Liver (tissue), 9 donors: Measurements from ENCODE around the gene THEMIS. TPM values are rescaled to one million over a fixed set of nuclear protein-coding genes. Genes with fewer than 3 reads are reported as not detected.
"Not testable (repeated sequence)": the region's sequence is repeated elsewhere in the genome, so short reads cannot be mapped to it uniquely, and the experiment has no call there.

Source experiments
- DNase-seq: peaks from one replicate; pipeline ENCODE4 v3.0.0-alpha.2; 2017; ENCODE audit warnings: low spot score
- H3K27ac ChIP-seq, 2 donors: one replicate each; pipeline ENCODE4 v1.7.0; 2013; ENCODE audit warnings: inconsistent platforms in 2 of 2, low read length in 2 of 2, control low read depth in 1 of 2, low read depth in 1 of 2, mild to moderate bottlenecking in 1 of 2
- H3K27me3 ChIP-seq, 4 donors: one replicate each; pipeline versions ENCODE4 v1.6.1 to v1.7.0; 2013; ENCODE audit warnings: low read length in 3 of 4, inconsistent platforms in 1 of 4, mild to moderate bottlenecking in 1 of 4, moderate library complexity in 1 of 4; ENCODE audit not compliant: control insufficient read depth in 4 of 4, insufficient read depth in 4 of 4
- H3K36me3 ChIP-seq, 4 donors: one replicate each; pipeline versions ENCODE4 v1.6.1 to v1.7.0; 2013; ENCODE audit warnings: low read length in 3 of 4, mild to moderate bottlenecking in 3 of 4, low read depth in 1 of 4, moderate library complexity in 1 of 4; ENCODE audit not compliant: control insufficient read depth in 4 of 4, insufficient read depth in 3 of 4
- H3K4me1 ChIP-seq, 4 donors: one replicate each; pipeline versions ENCODE4 v1.6.1 to v1.7.0; 2013; ENCODE audit warnings: low read length in 3 of 4, mild to moderate bottlenecking in 3 of 4, moderate library complexity in 1 of 4; ENCODE audit not compliant: control insufficient read depth in 4 of 4, insufficient read depth in 4 of 4
- H3K4me3 ChIP-seq, 3 donors: one replicate each; pipeline versions ENCODE4 v1.6.1 to v1.7.0; 2013; ENCODE audit warnings: low read length in 3 of 3, control low read depth in 1 of 3, low read depth in 1 of 3, mild to moderate bottlenecking in 1 of 3
- H3K9ac ChIP-seq, 2 donors: one replicate each; pipeline ENCODE4 v1.7.0; 2013; ENCODE audit warnings: low read length in 2 of 2, mild to moderate bottlenecking in 2 of 2, moderate library complexity in 2 of 2, control low read depth in 1 of 2, low read depth in 1 of 2
- H3K9me3 ChIP-seq, 4 donors: one replicate each; pipeline versions ENCODE4 v1.6.1 to v1.7.0; 2013; ENCODE audit warnings: low read length in 3 of 4; ENCODE audit not compliant: control insufficient read depth in 4 of 4
- EGR1 ChIP-seq, 2 donors: IDR thresholded peaks; 2 replicates each; pipeline ENCODE4 v1.6.1; 2016 to 2018; ENCODE audit warnings: antibody characterized with exemption in 2 of 2, low read depth in 2 of 2
- FOXA1 ChIP-seq: IDR thresholded peaks from 2 replicates; pipeline ENCODE4 v1.6.1; 2016; ENCODE audit warnings: antibody characterized with exemption
- GABPA ChIP-seq, 2 donors: IDR thresholded peaks in 1 of 2; conservative IDR thresholded peaks in 1 of 2; 2 replicates each; pipeline ENCODE4 v1.6.1; 2016; ENCODE audit warnings: antibody characterized with exemption in 2 of 2, mild to moderate bottlenecking in 1 of 2, moderate library complexity in 1 of 2
- HNF4G ChIP-seq: IDR thresholded peaks from 2 replicates; pipeline ENCODE4 v1.6.1; 2016; ENCODE audit warnings: antibody characterized with exemption
- NR2F2 ChIP-seq: IDR thresholded peaks from 2 replicates; pipeline ENCODE4 v1.6.1; 2016; ENCODE audit warnings: antibody characterized with exemption
- RAD21 ChIP-seq, 2 donors: IDR thresholded peaks; 2 replicates each; pipeline ENCODE4 v1.6.1; 2016; ENCODE audit warnings: antibody characterized with exemption in 2 of 2, mild to moderate bottlenecking in 2 of 2
- RXRA ChIP-seq, 2 donors: IDR thresholded peaks; 2 replicates each; pipeline ENCODE4 v1.6.1; 2017 to 2018; ENCODE audit warnings: antibody characterized with exemption in 2 of 2, mild to moderate bottlenecking in 1 of 2
- SP1 ChIP-seq: IDR thresholded peaks from 2 replicates; pipeline ENCODE4 v1.6.1; 2018; ENCODE audit warnings: antibody characterized with exemption, mild to moderate bottlenecking
- TAF1 ChIP-seq: conservative IDR thresholded peaks from 2 replicates; pipeline ENCODE4 v1.6.1; 2016; ENCODE audit warnings: antibody characterized with exemption, mild to moderate bottlenecking
- WGBS: extraction: QIAGEN DNeasy Blood & Tissue Kit; methylation state at CpG from one replicate; pipeline ENCODE4 v1.1.7; 2013; 5-methylcytosine and 5-hydroxymethylcytosine counted together
- polyA plus RNA-seq, 2 donors: library from polyadenylated mRNA; stranded (reverse) in 1 of 2; unstranded in 1 of 2; fragments of 200-250 nt in 1 of 2; fragments of >200 nt in 1 of 2; fragmentation: Nextera tagmentation in 1 of 2; extraction: Ambion mirVana in 1 of 2; gene quantifications; one replicate each; pipeline versions ENCODE4 v1.2.1 to v1.2.3, GENCODE V29; 2013 to 2015
- total RNA-seq, 2 donors: library from RNA; depleted of rRNA; stranded (reverse); fragments of >200 nt; gene quantifications; one replicate each; pipeline ENCODE4 v1.2.3, GENCODE V29; 2014
- TF ChIP-seq, protein P1 (sequence below): IDR thresholded peaks from 2 replicates; pipeline ENCODE4 v1.6.1; 2016; ENCODE audit warnings: antibody characterized with exemption
- TF ChIP-seq, protein P2 (sequence below): IDR thresholded peaks from 2 replicates; pipeline ENCODE4 v1.6.1; 2016; ENCODE audit warnings: antibody characterized with exemption
- TF ChIP-seq, protein P3 (sequence below): fragments of 150-350 bp; IDR thresholded peaks from 2 replicates; pipeline ENCODE4 v1.5.1; 2017; ENCODE audit warnings: improper control_type of control experiment, low read depth, low read length; ENCODE audit not compliant: missing input control
- TF ChIP-seq, protein P4 (sequence below): IDR thresholded peaks from 2 replicates; pipeline ENCODE4 v1.6.1; 2016; ENCODE audit warnings: antibody characterized with exemption, mild to moderate bottlenecking
- donor health status: healthy.
- donor health status: healthy.
- donor health status: healthy.
- donor health status: healthy.
- donor health status: healthy.

Gene THEMIS
- total and polyA plus RNA-seq, 4 donors = 0.05 to 0.59 (median 0.21) TPM

DNA sequence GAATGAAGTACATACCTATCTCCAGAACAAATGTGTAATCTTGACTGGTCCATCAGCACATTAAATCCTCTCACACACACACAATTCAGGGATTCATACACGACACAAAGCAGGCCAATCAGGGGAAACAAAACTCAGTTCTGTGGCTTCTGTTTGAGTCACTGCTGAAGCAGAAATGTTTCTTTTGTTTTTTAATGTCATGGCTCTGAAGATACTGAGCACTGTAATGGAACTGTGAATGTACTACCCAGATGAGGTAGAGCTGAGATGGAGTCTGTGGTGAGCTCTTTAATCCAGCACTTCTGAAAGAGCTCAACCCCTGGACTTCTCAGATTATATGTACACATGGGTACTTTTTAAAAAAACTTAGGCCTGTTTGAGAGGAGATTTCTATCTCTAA, 116.4 kb downstream of the THEMIS start:
- Histone ChIP-seq H3K9ac (no peak overlapping the region), H3K9me3 (peaks cover 0 to 7% (median 0%) of the 10 kb centered on the region in 4 donors), H3K27ac (no peak overlapping the region), H3K27me3 (no peaks in the 10 kb centered on the region), H3K4me3 (no peak overlapping the region), H3K4me1 (no peaks in the 10 kb centered on the region), H3K36me3 (no peaks in the 10 kb centered on the region)
- 80% methylated on average over 1 of the region's 1 CpG for WGBS
- no peak for DNase-seq
- TF ChIP-seq, protein P1, sequence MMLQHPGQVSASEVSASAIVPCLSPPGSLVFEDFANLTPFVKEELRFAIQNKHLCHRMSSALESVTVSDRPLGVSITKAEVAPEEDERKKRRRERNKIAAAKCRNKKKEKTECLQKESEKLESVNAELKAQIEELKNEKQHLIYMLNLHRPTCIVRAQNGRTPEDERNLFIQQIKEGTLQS = no peak
- TF ChIP-seq RAD21 (IDR thresholded peaks at IDR 0.05) = no peak
- TF ChIP-seq, protein P2, sequence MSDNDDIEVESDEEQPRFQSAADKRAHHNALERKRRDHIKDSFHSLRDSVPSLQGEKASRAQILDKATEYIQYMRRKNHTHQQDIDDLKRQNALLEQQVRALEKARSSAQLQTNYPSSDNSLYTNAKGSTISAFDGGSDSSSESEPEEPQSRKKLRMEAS = no peak
- no peak for TF ChIP-seq RXRA (IDR thresholded peaks at IDR 0.05)
- TF ChIP-seq GABPA (IDR thresholded peaks at IDR 0.05 in 1 of 2, conservative IDR thresholded peaks at IDR 0.05 in 1 of 2) = no peak
- no peak for TF ChIP-seq FOXA1
- TF ChIP-seq NR2F2 = no peak
- TF ChIP-seq, protein P3, sequence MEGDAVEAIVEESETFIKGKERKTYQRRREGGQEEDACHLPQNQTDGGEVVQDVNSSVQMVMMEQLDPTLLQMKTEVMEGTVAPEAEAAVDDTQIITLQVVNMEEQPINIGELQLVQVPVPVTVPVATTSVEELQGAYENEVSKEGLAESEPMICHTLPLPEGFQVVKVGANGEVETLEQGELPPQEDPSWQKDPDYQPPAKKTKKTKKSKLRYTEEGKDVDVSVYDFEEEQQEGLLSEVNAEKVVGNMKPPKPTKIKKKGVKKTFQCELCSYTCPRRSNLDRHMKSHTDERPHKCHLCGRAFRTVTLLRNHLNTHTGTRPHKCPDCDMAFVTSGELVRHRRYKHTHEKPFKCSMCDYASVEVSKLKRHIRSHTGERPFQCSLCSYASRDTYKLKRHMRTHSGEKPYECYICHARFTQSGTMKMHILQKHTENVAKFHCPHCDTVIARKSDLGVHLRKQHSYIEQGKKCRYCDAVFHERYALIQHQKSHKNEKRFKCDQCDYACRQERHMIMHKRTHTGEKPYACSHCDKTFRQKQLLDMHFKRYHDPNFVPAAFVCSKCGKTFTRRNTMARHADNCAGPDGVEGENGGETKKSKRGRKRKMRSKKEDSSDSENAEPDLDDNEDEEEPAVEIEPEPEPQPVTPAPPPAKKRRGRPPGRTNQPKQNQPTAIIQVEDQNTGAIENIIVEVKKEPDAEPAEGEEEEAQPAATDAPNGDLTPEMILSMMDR = no peak
- TF ChIP-seq, protein P4, sequence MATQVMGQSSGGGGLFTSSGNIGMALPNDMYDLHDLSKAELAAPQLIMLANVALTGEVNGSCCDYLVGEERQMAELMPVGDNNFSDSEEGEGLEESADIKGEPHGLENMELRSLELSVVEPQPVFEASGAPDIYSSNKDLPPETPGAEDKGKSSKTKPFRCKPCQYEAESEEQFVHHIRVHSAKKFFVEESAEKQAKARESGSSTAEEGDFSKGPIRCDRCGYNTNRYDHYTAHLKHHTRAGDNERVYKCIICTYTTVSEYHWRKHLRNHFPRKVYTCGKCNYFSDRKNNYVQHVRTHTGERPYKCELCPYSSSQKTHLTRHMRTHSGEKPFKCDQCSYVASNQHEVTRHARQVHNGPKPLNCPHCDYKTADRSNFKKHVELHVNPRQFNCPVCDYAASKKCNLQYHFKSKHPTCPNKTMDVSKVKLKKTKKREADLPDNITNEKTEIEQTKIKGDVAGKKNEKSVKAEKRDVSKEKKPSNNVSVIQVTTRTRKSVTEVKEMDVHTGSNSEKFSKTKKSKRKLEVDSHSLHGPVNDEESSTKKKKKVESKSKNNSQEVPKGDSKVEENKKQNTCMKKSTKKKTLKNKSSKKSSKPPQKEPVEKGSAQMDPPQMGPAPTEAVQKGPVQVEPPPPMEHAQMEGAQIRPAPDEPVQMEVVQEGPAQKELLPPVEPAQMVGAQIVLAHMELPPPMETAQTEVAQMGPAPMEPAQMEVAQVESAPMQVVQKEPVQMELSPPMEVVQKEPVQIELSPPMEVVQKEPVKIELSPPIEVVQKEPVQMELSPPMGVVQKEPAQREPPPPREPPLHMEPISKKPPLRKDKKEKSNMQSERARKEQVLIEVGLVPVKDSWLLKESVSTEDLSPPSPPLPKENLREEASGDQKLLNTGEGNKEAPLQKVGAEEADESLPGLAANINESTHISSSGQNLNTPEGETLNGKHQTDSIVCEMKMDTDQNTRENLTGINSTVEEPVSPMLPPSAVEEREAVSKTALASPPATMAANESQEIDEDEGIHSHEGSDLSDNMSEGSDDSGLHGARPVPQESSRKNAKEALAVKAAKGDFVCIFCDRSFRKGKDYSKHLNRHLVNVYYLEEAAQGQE = no peak
- no peak for TF ChIP-seq EGR1 (IDR thresholded peaks at IDR 0.05; ENCODE audit: low read depth in 2 of 2)
- no peak for TF ChIP-seq SP1
- no peak for TF ChIP-seq TAF1
- no peak for TF ChIP-seq HNF4G

DNA sequence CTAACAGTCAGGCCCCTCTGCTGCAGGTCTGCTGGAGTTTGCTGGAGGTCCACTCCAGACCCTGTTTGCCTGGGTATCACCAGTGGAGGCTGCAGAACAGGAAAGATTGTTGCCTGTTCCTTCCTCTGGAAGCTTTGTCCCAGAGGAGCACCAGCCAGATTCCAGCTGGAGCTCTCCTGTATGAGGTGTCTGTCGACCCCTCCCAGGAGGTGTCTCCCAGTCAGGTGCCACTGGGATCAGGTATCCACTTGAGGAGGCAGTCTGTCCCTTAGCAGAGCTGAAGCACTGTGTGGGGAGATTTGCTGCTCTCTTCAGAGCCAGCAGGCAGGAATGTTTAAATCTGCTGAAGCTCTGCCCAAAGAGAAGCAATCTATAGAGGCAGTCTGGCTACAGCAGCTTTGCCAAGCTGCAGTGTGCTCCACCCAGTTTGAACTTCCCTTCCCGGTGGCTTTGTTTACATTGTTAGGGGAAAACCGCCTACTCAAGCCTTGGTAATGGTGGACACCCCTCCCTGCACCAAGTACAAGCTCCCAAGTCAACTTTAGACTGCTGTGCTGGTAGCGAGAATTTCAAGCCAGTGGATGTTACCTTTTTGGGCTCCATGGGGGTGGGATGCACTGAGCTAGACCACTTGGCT, 119.1 kb downstream of the THEMIS start:
- not testable (repeated sequence) for H3K9me3 ChIP-seq, DNase-seq, H3K27ac ChIP-seq, H3K27me3 ChIP-seq, H3K4me1 ChIP-seq, H3K4me3 ChIP-seq, H3K36me3 ChIP-seq, H3K9ac ChIP-seq
- WGBS = 53% methylated on average over 4 of the region's 4 CpGs
